Right lobe of liver (tissue), 6 donors: ENCODE measurements around the gene FGFR3. TPM values are rescaled to one million over a fixed set of nuclear protein-coding genes. Genes with fewer than 3 reads are reported as not detected.

ENCODE experiments used
- ATAC-seq, 4 donors: fragments of 200-7000 bp; cut with Tn5 transposase; one replicate each; pipeline ENCODE4 v1.9.1; 2020; ENCODE audit warnings: mild to moderate bottlenecking in 4 of 4, moderate library complexity in 4 of 4
- DNase-seq, 3 donors: peaks; one replicate each; pipeline ENCODE4 v3.0.0-alpha.2; 2020
- H3K27ac ChIP-seq, 3 donors: fragments of 200-600 bp; one replicate each; pipeline ENCODE4 v1.8.0; 2022
- H3K27me3 ChIP-seq, 2 donors: fragments of 200-600 bp; one replicate each; pipeline ENCODE4 v1.8.0; 2022
- H3K36me3 ChIP-seq, 4 donors: fragments of 200-600 bp; sonication (generic) in 1 of 4; one replicate each; pipeline versions ENCODE4 v1.5.1 to v1.8.0; 2017 to 2022; ENCODE audit warnings: control low read depth in 1 of 4
- H3K4me1 ChIP-seq, 4 donors: fragments of 200-600 bp; sonication (generic) in 1 of 4; one replicate each; pipeline versions ENCODE4 v1.5.1 to v1.8.0; 2017 to 2022; ENCODE audit warnings: control low read depth in 1 of 4
- H3K4me3 ChIP-seq, 3 donors: fragments of 200-600 bp; one replicate each; pipeline ENCODE4 v1.8.0; 2022
- H3K9me3 ChIP-seq, 4 donors: fragments of 200-600 bp; sonication (generic) in 1 of 4; one replicate each; pipeline versions ENCODE4 v1.5.1 to v1.8.0; 2017 to 2022; ENCODE audit warnings: control low read depth in 1 of 4
- POLR2A ChIP-seq: fragments of 450-650 bp; IDR thresholded peaks from one replicate; pipeline ENCODE4 v1.6.1; 2017; ENCODE audit warnings: antibody characterized with exemption, mild to moderate bottlenecking
- WGBS: methylation state at CpG from one replicate; pipeline ENCODE4 v1.1.6; 2018; ENCODE audit warnings: low coverage, low lambda C conversion rate; ENCODE audit not compliant: insufficient coverage; ENCODE audit errors: missing lambda C conversion rate; 5-methylcytosine and 5-hydroxymethylcytosine counted together
- intact Hi-C, 2 donors: fragments of 100-400 bp; cut with DNase I; formaldehyde crosslinking; loops; one replicate each; pipeline versions ENCODE4 v1.11.2 to v1.14.1; 2022
- total RNA-seq, 6 experiments: library from RNA; depleted of rRNA in 2 of 6; stranded (reverse); fragments of >200 nt in 2 of 6; fragmentation: NEBNext Ultra II Directional in 3 of 6; extraction: Animal tissue kit (Norgen Biotek cat#: 25700) in 3 of 6; gene quantifications; one replicate each; pipeline versions ENCODE4 v1.1.0 to v1.2.4, GENCODE V29; 2016 to 2023
- TF ChIP-seq, protein P1 (sequence below), 4 donors: fragments of 200-600 bp in 3 of 4; fragments of 450-650 bp in 1 of 4; IDR thresholded peaks; one replicate each; pipeline versions ENCODE4 v1.5.1 to v1.8.0; 2016 to 2022; ENCODE audit warnings: antibody characterized with exemption in 4 of 4, mild to moderate bottlenecking in 2 of 4
- donor health status: DM: no; HTN: yes; CAD: no.
- donor health status: DM: no; HTN: no; CAD: no.
- donor health status: DM: no; HTN: no; CAD: no.
- donor health status: DM: no; HTN: yes; CAD: no.
- donor health status: DM: no; HTN: yes; CAD: no.

FGFR3 gene
- total RNA-seq, 6 experiments from 2014 or later: 14.3 to 30.0 (median 25.7) TPM

DNA sequence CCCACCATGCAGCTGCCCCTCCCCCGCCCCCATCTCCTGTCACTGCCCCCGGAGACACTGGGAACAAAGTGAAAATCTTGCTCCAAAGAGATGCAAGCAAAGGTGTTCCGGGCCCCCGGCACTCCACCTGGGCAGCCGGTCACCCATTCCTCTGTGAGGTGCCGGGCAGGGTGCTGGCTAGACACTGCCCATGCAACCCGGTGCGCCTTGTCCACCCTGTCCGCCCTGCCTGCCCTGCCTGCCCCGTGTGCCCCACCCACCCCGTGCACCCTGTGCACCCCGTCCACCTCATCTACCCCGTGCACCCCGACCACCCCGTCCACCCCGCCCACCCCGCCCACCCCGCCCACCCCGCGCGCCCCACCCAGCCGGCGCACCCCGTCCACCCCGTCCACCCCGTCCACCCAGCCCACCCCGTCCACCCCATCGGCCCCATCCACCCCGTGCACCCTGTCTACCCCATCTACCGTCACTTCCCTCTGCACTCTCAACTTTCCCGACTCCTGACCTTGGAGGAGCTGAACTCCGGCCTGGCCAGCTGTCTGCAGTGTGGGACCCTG is 31.9 kb upstream of the FGFR3 start:
- Histone ChIP-seq H3K36me3 (no peaks in the 10 kb centered on the region), H3K4me3 (no peak overlapping the region), H3K9me3 (no peaks in the 10 kb centered on the region), H3K4me1 (peaks cover 0 to 8% (median 2%) of the 10 kb centered on the region in 4 donors), H3K27me3 (no peaks in the 10 kb centered on the region), H3K27ac (no peak overlapping the region)
- 69% methylated on average over 27 of the region's 32 CpGs for WGBS
- ATAC-seq (no peak), DNase-seq (no peak)
- TF ChIP-seq, protein P1, sequence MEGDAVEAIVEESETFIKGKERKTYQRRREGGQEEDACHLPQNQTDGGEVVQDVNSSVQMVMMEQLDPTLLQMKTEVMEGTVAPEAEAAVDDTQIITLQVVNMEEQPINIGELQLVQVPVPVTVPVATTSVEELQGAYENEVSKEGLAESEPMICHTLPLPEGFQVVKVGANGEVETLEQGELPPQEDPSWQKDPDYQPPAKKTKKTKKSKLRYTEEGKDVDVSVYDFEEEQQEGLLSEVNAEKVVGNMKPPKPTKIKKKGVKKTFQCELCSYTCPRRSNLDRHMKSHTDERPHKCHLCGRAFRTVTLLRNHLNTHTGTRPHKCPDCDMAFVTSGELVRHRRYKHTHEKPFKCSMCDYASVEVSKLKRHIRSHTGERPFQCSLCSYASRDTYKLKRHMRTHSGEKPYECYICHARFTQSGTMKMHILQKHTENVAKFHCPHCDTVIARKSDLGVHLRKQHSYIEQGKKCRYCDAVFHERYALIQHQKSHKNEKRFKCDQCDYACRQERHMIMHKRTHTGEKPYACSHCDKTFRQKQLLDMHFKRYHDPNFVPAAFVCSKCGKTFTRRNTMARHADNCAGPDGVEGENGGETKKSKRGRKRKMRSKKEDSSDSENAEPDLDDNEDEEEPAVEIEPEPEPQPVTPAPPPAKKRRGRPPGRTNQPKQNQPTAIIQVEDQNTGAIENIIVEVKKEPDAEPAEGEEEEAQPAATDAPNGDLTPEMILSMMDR (IDR thresholded peaks at IDR 0.05): no peak
- no peak for TF ChIP-seq POLR2A
- intact Hi-C loops: no loop called here

DNA sequence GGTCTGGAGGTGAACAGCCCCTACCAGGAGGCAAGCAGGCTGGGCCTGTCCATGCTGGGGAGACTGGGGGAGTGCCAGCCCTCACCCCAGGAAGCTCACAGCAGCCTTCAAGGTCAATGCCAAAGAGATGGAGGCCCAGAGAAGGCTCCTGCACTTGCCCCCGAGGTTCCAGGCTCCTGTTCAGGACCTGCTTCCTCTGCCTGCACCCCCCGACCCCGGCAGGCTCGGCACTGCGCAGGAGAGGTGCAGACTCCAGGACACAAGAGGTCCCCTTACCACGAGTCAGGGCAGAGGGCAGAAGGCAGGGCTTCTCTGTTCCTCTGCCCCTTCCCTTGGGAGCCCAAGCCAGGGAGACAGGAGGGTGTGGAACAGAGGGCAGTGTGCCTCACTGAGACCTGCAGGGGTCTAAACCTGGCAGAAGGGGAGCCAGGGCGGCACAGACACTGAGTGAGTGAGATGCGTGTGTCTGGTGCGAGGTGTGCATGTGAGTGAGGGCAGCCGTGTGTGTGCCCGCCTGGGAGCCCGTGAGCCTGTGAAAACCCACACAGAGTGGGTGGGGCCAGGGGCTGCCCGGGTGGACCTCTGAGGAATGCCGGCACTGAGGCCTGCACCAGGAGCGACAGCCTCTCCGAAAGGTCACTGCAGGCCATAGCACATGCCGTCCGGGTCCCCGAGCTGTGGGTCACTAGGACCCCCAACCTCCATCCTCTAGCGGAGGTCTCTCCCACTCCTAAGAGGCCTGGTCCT is 30.7 kb upstream of the FGFR3 start:
- TF ChIP-seq POLR2A: no peak
- TF ChIP-seq, protein P1 (IDR thresholded peaks at IDR 0.05): no peak
- DNase-seq: no peak
- no peaks in the 10 kb centered on the region for H3K27me3 ChIP-seq
- H3K27ac ChIP-seq: no peak overlapping the region
- H3K4me1 ChIP-seq: peaks cover 0 to 8% (median 2%) of the 10 kb centered on the region in 4 donors
- no peaks in the 10 kb centered on the region for H3K36me3 ChIP-seq
- whole genome bisulfite sequencing: no CpG with 5 or more reads among the region's 20 CpGs
- H3K4me3 ChIP-seq: no peak overlapping the region
- H3K9me3 ChIP-seq: no peaks in the 10 kb centered on the region
- intact Hi-C loops: no loop called here
- ATAC-seq: no peak

DNA sequence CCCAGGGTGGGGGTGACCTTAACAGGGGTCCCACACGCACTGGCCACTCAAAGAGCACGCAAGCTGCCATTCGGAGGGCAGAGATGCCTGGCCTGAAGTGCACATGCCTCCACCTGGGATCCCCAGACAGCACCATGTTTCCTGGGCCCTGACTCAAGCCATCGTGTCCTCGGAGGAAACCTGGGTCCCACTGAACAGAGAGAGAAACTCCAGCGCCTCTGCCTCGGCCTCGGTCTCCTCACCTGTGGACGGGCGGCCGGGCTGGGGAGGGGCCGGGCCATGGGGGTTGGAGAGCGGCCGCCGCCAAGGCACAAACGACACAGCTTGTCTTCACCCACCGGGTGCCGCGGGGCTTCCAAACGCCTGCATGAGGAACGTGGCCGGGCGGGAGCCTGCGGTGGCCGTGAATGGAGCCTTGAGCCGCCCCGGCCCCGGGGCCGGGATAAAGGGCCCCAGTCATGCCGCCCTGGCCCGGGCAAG is 30.0 kb upstream of the FGFR3 start:
- Histone ChIP-seq H3K27ac (no peak overlapping the region), H3K4me1 (peaks cover 0 to 8% (median 2%) of the 10 kb centered on the region in 4 donors), H3K27me3 (no peaks in the 10 kb centered on the region), H3K9me3 (no peaks in the 10 kb centered on the region), H3K36me3 (no peaks in the 10 kb centered on the region), H3K4me3 (no peak overlapping the region)
- DNase-seq (no peak), ATAC-seq (no peak)
- intact Hi-C loops: no loop called here
- WGBS: 0% methylated on average over 2 of the region's 31 CpGs
- TF ChIP-seq POLR2A: no peak
- TF ChIP-seq, protein P1 (IDR thresholded peaks at IDR 0.05): no peak

DNA sequence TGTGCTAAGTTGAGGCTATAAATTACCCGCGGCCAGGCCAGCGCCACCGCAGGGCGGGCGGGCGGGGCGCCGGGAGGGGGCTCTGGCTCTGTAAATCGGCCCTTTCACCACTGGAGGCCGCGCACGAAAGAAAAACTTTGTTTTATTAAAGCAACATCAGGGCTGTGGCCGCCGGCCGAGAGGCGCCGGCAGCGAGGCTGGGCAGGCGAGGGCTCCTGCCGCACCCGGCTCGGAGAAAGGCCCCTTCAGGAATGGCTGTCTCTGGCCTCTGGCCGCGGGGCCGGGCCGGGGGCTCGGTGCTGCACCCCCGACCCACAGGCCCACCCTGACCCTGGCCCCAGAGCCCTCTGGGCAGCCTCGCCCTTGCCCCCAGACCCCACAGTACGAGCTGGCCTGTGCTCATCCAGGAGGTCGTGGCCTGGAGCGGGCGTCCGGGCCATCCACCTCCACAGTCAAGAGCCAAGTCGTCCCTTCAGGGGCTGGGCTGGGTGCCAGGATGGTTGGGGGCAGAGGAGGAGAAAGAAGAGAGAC is 29.5 kb upstream of the FGFR3 start:
- Histone ChIP-seq H3K4me3 (no peak overlapping the region), H3K27ac (no peak overlapping the region), H3K27me3 (no peaks in the 10 kb centered on the region), H3K4me1 (peaks cover 0 to 8% (median 2%) of the 10 kb centered on the region in 4 donors), H3K36me3 (no peaks in the 10 kb centered on the region), H3K9me3 (no peaks in the 10 kb centered on the region)
- WGBS: 14% methylated on average over 10 of the region's 36 CpGs
- DNase-seq (no peak), ATAC-seq (peak; percentile 16 to 41 (median 29))
- TF ChIP-seq, protein P1 (IDR thresholded peaks at IDR 0.05): peak in 2 of 4 donors; percentile 28 to 29
- TF ChIP-seq POLR2A: no peak
- intact Hi-C loops: no loop called here
